Posterior vena cava (tissue), 2 donors: Measurements from ENCODE around the gene PARD3. TPM values are rescaled to one million over a fixed set of nuclear protein-coding genes. Genes with fewer than 3 reads are reported as not detected.
"Not testable (repeated sequence)": the region's sequence is repeated elsewhere in the genome, so short reads cannot be mapped to it uniquely, and the experiment has no call there.

Experiments used
- DNase-seq: peaks from one replicate; pipeline ENCODE4 v3.0.0-alpha.2; 2020; ENCODE audit warnings: low spot score
- intact Hi-C, 2 donors: fragments of 100-400 bp; cut with DNase I; formaldehyde crosslinking; loops; one replicate each; pipeline versions ENCODE4 v1.14.1 to v1.14.2; 2022 to 2023
- long read RNA-seq, 2 donors: library from polyadenylated mRNA; unstranded; transcript quantifications; one replicate each; pipeline ENCODE4 v2.0.0, GENCODE V29; 2020 to 2021
- total RNA-seq, 2 donors: library from RNA; stranded (reverse); fragmentation: NEBNext Ultra II Directional; extraction: Animal tissue kit (Norgen Biotek cat#: 25700); gene quantifications; one replicate each; pipeline ENCODE4 v1.2.1, GENCODE V29; 2021
- donor health status: DM: yes; HTN: yes; CAD: no.
- donor health status: DM: yes; HTN: yes; CAD: no.

PARD3 gene
- 10 to 100 TPM; 28.8 to 30.6 TPM for total RNA-seq
- long read RNA-seq, donor 1, partial matches to known transcripts = 7 of 37 reads
- long read RNA-seq, donor 1, other reads (novel, unspliced or antisense) = 30 of 37 reads
- long read RNA-seq, donor 2, partial matches to known transcripts = 9 of 22 reads
- long read RNA-seq, donor 2, other reads (novel, unspliced or antisense) = 13 of 22 reads

DNA sequence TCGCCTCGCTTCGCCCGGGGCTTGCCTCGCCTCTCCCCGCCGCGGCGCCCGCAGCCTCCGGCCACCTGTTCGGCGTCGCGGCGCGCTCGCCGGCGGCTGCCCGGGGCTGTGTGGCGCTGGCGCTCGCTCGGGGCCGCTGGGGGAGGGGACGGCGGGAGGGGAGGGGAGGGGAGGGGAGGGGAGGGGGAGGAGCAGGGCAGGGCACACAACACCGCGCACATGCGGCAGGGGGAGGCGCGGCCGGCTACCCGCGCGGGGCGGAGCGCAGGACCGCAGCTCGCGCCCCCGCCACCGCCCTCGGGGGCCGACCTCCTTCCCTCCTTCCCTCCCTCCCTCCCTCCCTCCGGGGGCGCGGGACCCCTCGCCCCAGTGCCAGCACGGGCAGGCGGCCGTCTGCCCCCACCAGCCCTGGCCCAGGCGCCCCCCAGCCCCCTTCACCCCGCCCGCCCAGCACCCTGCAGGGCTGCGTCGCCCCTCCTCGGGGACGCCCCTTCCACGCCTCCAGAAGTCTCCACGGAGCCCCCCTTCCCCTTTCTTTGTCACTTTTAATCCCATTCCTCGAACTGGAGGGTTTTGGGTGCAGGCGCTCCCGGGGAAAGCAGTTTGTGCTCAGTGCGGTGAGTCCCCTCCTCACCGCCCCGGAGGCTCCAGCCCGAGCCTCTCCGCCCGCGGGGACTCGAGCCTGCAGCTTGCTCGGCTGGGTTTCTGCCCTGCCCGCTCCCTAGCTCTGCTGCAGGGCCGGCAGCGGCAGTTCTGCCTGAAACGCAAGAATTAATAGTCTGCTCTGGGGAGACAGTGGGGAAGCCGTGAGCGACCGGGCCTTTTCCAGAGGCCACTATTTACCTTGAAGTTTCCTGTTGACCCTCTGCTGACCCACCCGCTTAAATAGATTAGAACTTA, at the start of gene PARD3:
TSS of gene PARD3 (minus strand) at position 112 of the 900 bp plus-strand sequence. CDS start 301 bp downstream, outside the sequence.
- DNase-seq = no peak
- intact Hi-C loops = loop anchor here in 1 of 2 donors (10.0 kb wide), 1 partner anchor 151 kb away; no protein-coding TSS in a partner anchor

DNA sequence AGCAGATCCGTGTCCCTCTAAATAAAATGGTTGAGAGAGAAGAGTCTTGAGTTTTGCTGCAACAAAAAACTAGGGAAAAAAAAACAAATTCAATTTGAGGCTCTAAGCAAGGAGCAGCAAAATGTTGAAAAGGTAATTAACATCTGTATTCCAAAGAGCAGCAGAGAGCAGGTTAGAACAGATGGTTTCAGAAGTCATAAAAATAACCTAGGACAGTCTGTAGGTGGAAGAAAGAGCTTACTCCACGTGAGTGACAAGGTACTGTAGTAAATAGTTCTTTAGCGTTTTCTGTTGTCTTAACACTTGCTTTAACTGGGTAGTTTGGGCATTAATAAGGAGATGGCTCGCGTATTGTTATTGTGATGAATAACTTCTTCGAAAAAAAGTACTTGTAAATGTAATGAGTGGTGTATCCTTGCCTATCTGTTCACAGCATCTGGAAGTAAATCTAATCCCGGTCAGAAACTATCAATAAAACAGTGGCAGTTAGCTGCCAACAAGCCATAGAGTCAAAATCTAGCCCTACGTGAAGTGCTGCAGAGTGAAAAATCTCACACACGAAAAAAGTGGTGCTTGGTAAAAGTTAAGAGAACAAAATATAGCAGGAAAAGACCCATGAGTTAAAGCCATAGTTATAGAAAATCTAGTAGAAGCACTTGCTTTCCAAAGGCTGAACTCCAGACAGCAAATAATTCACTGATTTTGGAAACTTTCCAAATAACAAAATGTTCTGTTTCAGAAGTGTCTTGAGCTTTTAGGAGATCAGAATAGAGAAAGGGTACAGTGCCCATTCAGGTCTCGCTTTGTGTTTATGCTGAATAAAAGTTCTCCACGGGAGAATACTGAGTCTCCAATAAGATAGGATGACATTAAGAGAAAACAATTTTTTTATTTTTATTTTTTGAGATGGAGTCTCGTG, 49.3 kb upstream of the PARD3 start:
- DNase-seq = no peak
- intact Hi-C loops = no loop called here

DNA sequence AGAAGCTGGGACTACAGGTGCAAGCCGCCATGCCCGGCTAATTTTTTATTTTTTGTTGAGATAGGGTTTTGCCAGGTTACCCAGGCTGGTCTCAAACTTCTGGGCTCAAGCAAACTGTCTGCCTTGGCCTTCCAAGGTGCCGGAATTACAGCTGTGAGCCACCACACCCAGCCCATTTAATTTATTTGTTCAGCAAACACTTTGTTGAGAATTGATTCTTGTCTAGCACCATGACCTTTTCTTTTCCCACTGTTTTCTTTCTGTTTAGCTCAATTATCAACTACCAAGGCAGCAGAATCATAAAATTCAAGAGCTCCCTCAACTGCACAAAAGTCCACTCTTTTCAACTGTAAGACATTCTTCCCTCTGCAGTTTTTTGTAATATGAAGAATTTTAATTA, 47.8 kb upstream of the PARD3 start:
- intact Hi-C loops = no loop called here
- DNase-seq = no peak

DNA sequence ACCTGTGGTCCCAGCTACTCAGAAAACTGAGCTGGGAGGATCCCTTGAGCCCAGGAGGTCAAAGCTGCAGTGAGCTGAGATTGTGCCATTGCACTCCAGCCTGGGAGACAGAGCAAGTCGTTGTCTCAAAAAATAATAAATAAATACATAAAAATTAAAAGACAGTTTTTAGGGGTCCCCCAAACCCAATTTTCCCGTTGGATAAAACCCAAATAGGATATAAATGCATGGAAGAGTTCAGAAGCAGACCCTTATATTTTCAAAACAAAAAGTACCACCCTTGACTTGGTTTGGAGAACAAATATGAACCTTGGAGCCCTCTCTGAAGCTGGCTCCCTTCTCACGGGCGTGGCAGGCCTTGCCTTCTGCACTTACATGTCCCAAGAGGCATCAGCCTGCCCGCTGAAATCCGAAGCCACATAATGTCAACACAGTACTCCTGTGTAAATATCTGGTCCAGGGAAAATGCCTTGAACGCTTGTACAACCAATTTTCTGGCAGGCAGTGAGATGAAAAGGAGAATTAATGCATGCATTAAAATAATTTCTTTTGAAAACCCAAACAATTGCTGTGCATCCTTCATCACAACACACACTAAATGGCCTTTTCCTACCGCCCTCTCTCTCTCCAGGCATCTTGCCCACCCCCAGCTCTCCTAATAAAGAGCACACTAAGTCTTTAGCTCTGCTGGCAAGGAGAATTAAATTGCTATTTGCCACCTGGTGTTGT, 46.4 kb upstream of the PARD3 start:
- intact Hi-C loops = no loop called here
- peak; percentile 60 for DNase-seq

DNA sequence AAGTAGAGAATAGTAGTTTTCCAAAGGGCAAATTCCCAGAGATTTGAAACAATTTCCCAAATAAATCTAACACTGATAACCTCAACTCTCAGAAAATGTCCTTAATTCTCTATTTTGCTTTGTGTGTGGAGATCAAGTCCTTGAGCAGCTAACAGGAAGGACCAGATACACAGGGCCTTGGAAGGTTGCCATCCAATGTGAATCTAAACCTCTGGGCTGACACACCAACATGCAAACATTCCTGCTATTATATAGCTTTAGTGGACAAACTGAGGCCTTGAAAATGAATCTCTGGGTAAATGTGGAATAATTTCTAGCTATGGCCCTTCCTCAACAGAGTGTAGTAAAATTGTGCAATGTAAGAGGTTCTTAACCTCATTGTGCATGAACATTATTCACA, 44.1 kb upstream of the PARD3 start:
- intact Hi-C loops = no loop called here
- DNase-seq = no peak

DNA sequence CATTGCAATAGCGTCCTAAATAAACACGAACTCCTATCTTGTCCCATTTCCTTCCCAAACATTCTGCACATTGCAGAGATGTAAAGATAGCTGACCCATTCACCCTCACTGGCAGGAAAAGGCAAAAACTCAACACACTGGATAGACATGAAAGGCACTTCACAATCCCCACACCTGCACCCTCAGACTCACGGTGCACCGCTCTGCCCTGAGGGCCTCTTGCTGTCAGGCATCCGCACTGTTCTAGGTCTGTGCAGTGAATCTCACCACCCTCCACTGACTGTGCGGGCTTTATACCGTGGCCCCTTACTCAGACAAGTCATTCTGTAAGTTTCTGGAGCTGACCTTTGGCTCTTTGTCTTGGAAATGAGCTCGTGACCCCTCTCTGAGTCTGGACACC, 42.9 kb upstream of the PARD3 start:
- DNase-seq = peak; percentile 36
- intact Hi-C loops = no loop called here

DNA sequence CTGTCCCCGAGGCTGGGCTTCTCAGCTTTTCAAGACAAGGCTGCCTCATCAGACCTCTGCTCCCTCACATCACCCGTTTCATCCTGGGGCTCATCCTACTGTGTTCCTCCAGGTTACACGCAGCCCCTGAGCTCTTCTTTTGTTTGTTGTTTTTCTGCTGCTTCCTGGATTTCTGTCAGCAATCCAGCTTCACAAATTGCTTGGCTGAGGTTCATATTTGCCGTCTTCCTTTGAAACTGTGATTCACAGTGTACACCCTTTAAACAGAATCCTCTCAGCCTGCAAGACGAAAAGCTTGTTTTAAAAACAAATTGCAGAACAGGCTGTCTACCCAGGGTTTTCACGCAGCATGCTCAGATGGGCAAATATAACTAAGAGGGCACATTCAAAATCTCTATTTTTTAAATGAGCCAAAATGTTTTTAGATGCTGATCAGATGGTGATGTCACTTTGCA, 39.1 kb upstream of the PARD3 start:
- intact Hi-C loops = no loop called here
- peak; percentile 11 for DNase-seq

DNA sequence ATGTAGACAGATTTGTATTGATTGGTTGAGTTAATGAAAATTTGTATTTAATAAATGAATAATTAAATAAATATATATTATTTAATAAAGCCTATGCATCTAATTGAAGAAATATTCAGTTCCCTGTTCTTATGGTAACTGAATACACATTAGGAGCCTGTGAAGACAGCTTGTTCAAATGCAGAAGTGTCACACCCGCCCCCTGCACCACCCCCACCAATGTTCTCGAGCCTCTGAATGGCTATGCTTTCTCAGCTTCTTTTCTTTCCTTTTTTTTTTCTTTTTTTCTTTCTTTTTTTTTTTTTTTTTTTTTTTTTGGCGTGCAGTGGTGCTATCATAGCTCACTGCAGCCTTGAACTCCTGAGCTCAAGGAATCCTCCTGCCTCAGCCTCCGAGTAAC, 38.3 kb upstream of the PARD3 start:
- no peak for DNase-seq
- intact Hi-C loops = no loop called here

DNA sequence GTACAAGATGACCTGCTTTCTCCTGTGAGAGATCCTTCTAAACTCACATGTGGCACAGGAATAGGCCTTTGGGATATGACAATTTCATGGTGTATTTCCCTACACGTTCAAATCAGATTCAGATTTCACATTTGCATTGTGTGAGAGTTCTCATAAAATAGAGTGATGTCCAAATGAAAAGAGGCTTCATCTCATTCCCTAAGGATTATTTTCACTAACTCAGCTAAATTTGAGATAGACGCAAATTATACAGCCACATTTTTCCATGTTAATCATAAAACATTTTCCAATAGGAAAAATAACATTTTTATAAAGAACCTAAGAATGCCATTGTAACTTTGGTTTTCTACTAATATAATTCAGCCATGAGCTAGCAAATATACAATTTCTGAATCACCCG, 35.5 kb upstream of the PARD3 start:
- DNase-seq = no peak
- intact Hi-C loops = no loop called here

DNA sequence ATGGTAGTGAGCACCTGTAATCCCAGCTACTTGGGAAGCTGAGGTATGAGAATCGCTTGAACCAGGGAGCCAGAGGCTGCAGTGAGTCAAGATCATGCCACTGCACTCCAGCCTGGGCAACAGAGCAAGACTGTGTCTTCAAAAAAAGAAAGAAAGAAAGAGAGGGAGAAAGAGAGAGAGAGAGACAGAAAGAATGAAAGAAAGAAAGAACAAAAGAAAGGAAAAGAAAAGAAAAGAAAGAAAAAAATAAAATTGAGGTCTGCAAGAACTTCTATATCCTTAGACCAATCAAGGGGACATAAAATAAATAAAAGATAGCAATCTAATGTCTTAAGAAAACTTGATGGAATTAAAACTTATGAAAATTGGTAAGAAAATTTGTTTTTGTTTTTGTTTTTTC, 34.9 kb upstream of the PARD3 start:
- no peak for DNase-seq
- intact Hi-C loops = no loop called here

DNA sequence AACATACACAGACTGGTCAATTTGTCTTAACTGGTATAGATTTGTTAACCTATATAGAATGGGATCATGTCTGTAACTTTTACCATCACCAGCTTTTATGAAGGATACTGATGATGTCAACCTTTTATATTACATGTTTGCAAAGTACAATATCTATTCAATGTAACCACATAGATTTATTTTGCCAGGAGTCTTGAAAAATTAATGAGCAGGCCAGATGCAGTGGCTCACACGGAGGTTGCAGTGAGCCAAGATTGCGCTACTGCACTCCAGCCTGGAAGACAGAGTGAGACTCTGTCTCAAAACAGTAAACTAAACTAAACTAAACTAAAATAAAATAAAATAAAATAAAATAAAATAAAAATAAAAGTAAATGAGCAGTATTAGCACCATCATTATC, 30.0 kb upstream of the PARD3 start:
- intact Hi-C loops = no loop called here
- DNase-seq = no peak

DNA sequence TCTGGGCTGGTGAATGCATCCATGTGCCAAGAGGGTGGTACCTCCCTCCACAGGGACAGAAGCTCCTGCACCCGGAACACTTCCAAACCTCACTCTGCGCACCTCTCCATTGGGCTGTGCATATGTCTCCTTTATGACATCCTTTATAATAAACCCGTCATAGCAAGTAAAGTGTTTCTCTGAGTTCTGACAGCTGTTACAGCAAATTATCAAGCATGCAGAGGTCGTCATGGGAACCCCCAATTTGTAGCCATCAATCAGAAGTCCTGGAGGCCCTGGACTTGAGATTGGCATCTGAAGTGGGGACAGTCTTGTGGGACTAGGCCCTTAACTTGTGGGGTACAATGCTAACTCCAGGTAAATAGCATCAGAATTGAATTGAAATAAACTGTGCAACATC, 29.4 kb upstream of the PARD3 start:
- DNase-seq = no peak
- intact Hi-C loops = no loop called here

DNA sequence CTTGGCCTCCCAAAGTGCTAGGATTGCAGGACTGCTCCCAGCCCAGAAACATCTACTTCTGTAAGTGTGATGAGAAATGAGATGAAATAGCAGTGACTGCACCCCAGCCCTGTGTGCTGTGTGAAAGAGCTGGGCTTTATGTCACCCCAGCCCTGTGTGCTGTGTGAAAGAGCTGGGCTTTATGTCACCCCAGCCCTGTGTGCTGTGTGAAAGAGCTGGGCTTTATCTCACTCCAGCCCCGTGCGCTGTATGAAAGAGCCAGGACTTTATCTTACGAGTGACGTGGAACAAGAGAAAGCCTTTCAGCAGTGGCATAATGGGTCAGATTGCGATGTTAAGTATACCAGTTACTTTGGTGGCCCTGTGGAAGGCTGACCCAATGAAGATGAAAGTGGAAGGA, 28.4 kb upstream of the PARD3 start:
- intact Hi-C loops = not testable (repeated sequence)
- peak; percentile 7 for DNase-seq

DNA sequence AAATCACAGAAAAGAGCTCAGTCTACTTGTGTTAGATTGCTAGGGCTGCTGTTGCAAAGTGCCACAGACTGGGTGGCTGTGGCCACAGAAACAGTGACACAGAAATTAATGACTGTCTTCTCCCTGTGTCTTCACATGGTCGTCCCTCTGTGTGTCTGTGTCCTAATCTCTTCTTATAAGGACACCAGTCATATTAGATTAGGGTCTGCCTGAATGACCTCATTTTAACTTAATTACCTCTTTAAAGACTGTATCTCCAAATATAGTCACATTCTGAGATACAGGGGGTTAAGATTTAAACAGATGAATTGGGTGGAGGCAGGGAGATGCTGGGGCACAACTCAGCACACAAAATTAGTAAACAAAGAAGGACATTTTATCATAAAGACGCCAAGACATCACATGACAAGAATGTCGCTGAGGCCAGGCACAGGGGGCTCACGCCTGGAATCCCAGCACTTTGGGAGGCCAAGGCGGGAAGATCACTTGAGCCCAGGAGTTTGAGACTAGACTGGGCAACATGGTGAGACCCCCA, 23.3 kb upstream of the PARD3 start:
- intact Hi-C loops = no loop called here
- no peak for DNase-seq

DNA sequence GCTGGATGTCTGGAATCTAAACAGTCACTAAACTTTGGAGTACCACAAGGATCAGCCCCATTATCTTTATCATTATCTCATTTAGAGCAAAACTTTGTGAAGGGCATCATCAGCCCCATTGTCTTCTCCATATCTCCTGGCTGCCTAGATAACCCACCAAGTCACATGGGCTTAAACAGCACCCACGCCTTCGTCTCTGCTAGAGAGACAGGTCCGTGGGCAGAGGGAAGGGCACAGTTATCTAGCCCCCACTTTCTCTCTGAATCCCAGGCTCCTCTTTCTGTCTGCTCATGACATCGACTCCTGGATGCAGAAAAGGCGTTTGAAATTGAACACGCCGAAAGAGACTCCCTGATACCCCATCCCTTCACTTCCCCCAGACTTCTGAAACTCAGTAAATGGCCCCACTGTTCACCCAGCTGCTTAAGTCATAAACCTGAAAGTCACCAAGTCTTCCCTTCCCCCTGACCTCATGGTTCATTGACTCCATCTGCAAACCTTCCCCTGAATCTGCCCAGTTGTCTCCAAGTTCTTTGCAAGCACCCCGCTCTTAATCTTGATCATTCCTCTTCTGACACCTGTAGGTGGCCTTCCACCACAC, 20.9 kb upstream of the PARD3 start:
- intact Hi-C loops = no loop called here
- DNase-seq = no peak

DNA sequence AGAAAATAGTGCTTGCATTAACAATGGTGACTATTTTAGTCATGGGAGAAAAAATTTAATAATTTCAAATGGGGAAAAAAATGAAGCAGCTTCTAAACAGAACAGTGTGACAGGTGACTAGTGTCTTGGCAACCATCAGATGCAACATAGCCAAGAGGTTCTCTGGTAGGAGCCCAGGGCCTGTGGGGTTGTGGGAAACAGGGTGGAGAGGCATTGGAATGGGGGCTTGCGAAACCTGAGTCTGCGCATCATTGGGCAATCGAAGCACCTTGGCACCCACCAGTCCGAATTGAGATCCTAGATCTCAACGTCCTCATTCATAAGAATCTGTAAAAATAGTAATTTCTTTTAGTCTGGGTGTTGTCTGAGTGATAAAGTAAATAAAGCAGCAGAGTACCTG, 19.2 kb upstream of the PARD3 start:
- intact Hi-C loops = no loop called here
- DNase-seq = no peak

DNA sequence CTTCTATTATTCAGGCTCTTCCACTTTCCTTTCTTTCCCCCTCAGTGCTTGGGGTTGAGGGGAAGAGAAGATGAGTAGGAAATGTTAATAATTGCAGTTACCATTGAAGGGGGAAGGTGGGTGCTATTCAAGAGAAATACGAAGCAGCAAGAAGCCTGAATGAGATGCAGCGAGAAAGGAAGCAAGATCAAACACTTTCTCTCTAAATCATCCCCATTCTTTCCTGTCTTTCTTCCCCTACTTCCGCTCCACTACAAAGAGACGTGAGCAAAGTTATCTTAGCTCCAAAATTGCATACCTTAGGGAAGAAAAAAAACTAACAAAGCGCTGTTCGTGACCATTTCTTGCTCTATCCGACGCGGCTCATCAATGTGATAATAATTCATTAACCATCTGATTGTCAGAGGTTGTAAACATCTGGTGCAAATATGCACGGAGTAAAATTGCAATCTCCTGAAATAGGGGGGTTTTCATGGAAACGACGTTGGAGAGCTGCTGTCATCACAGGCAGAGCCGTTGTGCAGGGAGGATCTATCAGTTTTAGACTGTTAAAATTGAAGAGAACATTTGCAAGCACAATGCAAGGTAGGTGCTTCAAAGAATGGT, 15.2 kb upstream of the PARD3 start:
- intact Hi-C loops = no loop called here
- no peak for DNase-seq
